SK-N-SH (cell line): Measurements from ENCODE around the gene RAF1. TPM values are rescaled to one million over a fixed set of nuclear protein-coding genes. Genes with fewer than 3 reads are reported as not detected.

Source experiments
- CTCF ChIA-PET: fragments of 300-600, 350-600 bp; formaldehyde crosslinking; extraction: SDS; loops from one replicate; lab custom pipeline; 2021; lab: Yijun Ruan, JAX
- POLR2A ChIA-PET: fragments of 350-600 bp; sonication (Branson Sonifier 250); formaldehyde crosslinking; extraction: SDS; loops from one replicate; lab custom pipeline; 2020; ENCODE audit warnings: antibody characterized with exemption, inconsistent platforms; lab: Yijun Ruan, JAX
- DNase-seq: peaks from one replicate; pipeline ENCODE4 v3.0.0; 2012
- H2AFZ ChIP-seq: fragments of 200-600 bp; sonication (generic); 2 replicates; pipeline ENCODE4 v1.8.1; 2016; ENCODE audit warnings: antibody characterized with exemption, mild to moderate bottlenecking, low read depth
- H3F3A ChIP-seq: fragments of 200-600 bp; sonication (generic); replicated peaks from 2 replicates; pipeline ENCODE3; 2016; ENCODE audit warnings: antibody characterized with exemption, mild to moderate bottlenecking; ENCODE audit not compliant: insufficient read depth
- H3K27ac ChIP-seq, 2 experiments: fragments of 200-500 bp in 1 of 2; fragments of 200-600 bp in 1 of 2; sonication (Bioruptor generic) in 1 of 2; sonication (generic), shearing (Covaris generic) in 1 of 2; 2 replicates each; pipeline versions ENCODE4 v1.5.1 to v1.6.1; 2014 to 2016; ENCODE audit warnings: low read depth in 2 of 2, inconsistent platforms in 1 of 2, low read length in 1 of 2, mild to moderate bottlenecking in 1 of 2, mixed read lengths in 1 of 2
- H3K27me3 ChIP-seq: fragments of 200-600 bp; sonication (generic), shearing (Covaris generic); 2 replicates; pipeline ENCODE4 v1.6.1; 2016; ENCODE audit warnings: mixed run types; ENCODE audit not compliant: insufficient read depth
- H3K36me3 ChIP-seq, 2 experiments: fragments of 200-500 bp in 1 of 2; fragments of 200-600 bp in 1 of 2; sonication (Bioruptor generic) in 1 of 2; sonication (generic) in 1 of 2; replicated peaks in 1 of 2; 2 replicates each; pipeline versions ENCODE3 to v1.5.1; 2014 to 2016; ENCODE audit warnings: low read length in 1 of 2, mild to moderate bottlenecking in 1 of 2; ENCODE audit not compliant: insufficient read depth in 2 of 2, control insufficient read depth in 1 of 2
- H3K4me1 ChIP-seq, 2 experiments: fragments of 200-500 bp in 1 of 2; fragments of 200-600 bp in 1 of 2; sonication (Bioruptor generic) in 1 of 2; sonication (generic), shearing (Covaris generic) in 1 of 2; 2 replicates each; pipeline versions ENCODE4 v1.5.1 to v1.6.1; 2014 to 2016; ENCODE audit warnings: low read depth in 1 of 2, low read length in 1 of 2, mixed run types in 1 of 2; ENCODE audit not compliant: insufficient read depth in 2 of 2, control insufficient read depth in 1 of 2
- H3K4me2 ChIP-seq: fragments of 200-600 bp; sonication (generic), shearing (Covaris generic); 2 replicates; pipeline ENCODE4 v1.6.1; 2017; ENCODE audit warnings: mixed run types
- H3K4me3 ChIP-seq, 2 experiments: fragments of 200-500 bp in 1 of 2; fragments of 200-600 bp in 1 of 2; sonication (Bioruptor generic) in 1 of 2; sonication (generic), shearing (Covaris generic) in 1 of 2; 2 replicates each; pipeline versions ENCODE4 v1.5.1 to v1.8.1; 2014 to 2016; ENCODE audit warnings: low read depth in 2 of 2, inconsistent platforms in 1 of 2, low read length in 1 of 2, mild to moderate bottlenecking in 1 of 2, mixed read lengths in 1 of 2, moderate library complexity in 1 of 2
- H3K79me2 ChIP-seq: fragments of 200-600 bp; sonication (generic); 2 replicates; pipeline ENCODE4 v1.8.1; 2017; ENCODE audit warnings: mild to moderate bottlenecking; ENCODE audit not compliant: insufficient read depth
- H3K9ac ChIP-seq: fragments of 200-600 bp; sonication (generic); 2 replicates; pipeline ENCODE4 v1.6.1; 2017; ENCODE audit warnings: mixed run types
- H3K9me2 ChIP-seq: fragments of 200-600 bp; sonication (generic); 2 replicates; pipeline ENCODE4 v1.6.1; 2017; ENCODE audit warnings: mixed run types
- H3K9me3 ChIP-seq: fragments of 200-600 bp; sonication (generic); 2 replicates; pipeline ENCODE4 v1.6.1; 2017; ENCODE audit warnings: mixed run types, mild to moderate bottlenecking, moderate library complexity
- H4K20me1 ChIP-seq: fragments of 200-600 bp; sonication (generic); 2 replicates; pipeline ENCODE4 v1.6.1; 2017; ENCODE audit warnings: mild to moderate bottlenecking, mixed run types; ENCODE audit not compliant: insufficient read depth
- CTCF ChIP-seq: fragments of 200-600 bp; sonication (generic); IDR thresholded peaks from 2 replicates; pipeline ENCODE4 v1.6.1; 2017; ENCODE audit warnings: antibody characterized with exemption, mild to moderate bottlenecking, moderate library complexity
- EZH2phosphoT487 ChIP-seq: fragments of 200-600 bp; sonication (generic); IDR thresholded peaks from 2 replicates; pipeline ENCODE4 v1.6.1; 2017; ENCODE audit warnings: low read depth, mixed run types, mild to moderate bottlenecking, antibody characterized with exemption, moderate library complexity, borderline replicate concordance
- NFIC ChIP-seq: IDR thresholded peaks from 2 replicates; pipeline ENCODE4 v1.4.0; 2012; ENCODE audit warnings: borderline replicate concordance
- NRF1 ChIP-seq: IDR thresholded peaks from 2 replicates; pipeline ENCODE4 v1.6.1; 2012; ENCODE audit warnings: low read depth, mild to moderate bottlenecking, low read length
- RXRA ChIP-seq: IDR thresholded peaks from 2 replicates; pipeline ENCODE4 v1.4.0; 2012; ENCODE audit warnings: low read depth, mild to moderate bottlenecking, borderline replicate concordance
- TEAD4 ChIP-seq: IDR thresholded peaks from 2 replicates; pipeline ENCODE4 v1.4.0; 2012; ENCODE audit warnings: mild to moderate bottlenecking, borderline replicate concordance; ENCODE audit not compliant: insufficient read depth
- USF1 ChIP-seq: IDR thresholded peaks from 2 replicates; pipeline ENCODE4 v1.4.0; 2012; ENCODE audit warnings: low read depth, borderline replicate concordance
- WGBS: methylation state at CpG from one replicate; pipeline ENCODE4 v1.1.6; 2017; ENCODE audit warnings: low lambda C conversion rate; 5-methylcytosine and 5-hydroxymethylcytosine counted together
- polyA plus RNA-seq, 3 experiments: library from polyadenylated mRNA; depleted of rRNA; stranded (reverse); fragments of >200 nt; gene quantifications; 2 replicates each; pipeline ENCODE4 v1.2.3, GENCODE V29; 2012
- TF ChIP-seq, protein P1 (sequence below): IDR thresholded peaks from 2 replicates; pipeline ENCODE4 v1.4.0; 2012; ENCODE audit warnings: low read depth, borderline replicate concordance

Gene RAF1
- polyA plus RNA-seq, 1 of the 3 experiments (the other 2 are of a cell fraction), result 58.7 TPM

DNA sequence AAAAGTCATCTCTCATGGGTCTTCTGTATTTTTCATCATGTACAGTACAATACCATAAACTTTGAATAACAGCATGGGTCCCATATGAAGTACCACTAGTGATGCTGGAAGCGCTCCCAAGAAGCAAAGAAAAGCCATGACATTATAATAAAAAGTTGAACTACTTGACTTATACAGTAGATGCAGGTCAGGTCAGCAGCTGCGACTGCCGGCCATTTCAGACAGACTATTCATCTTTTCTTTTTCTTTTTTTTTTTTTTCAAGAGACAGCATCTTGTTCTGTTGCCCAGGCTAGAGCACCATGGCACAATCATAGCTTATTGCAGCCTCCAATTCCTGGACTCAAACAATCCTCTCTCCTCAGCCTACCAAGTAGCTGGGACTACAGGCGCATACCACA is 10.2 kb downstream of the RAF1 start (continued):
- no peak for TF ChIP-seq CTCF

- no peak for DNase-seq
- H3K79me2 ChIP-seq, result peaks cover 100% of the 10 kb centered on the region
- POLR2A ChIA-PET, result no interaction called here
- H3K4me2 ChIP-seq, result no peak overlapping the region
- no peaks in the 10 kb centered on the region for H3K9me3 ChIP-seq
- H3K36me3 ChIP-seq, result no peaks in the 10 kb centered on the region
- no peak overlapping the region for H2AFZ ChIP-seq
- peaks cover 91% of the 10 kb centered on the region for H4K20me1 ChIP-seq
- no peak overlapping the region for H3K27ac ChIP-seq
- H3F3A ChIP-seq, result peaks cover 7% of the 10 kb centered on the region
- CTCF ChIA-PET, result interaction anchor here (0.7 to 1.1 kb wide), 3 partner anchors 11 to 34 kb away, joined by 3 to 4 read pairs (median 3); no protein-coding TSS in a partner anchor
- H3K27me3 ChIP-seq, result no peaks in the 10 kb centered on the region
- WGBS, result 98% methylated on average over 12 of the region's 12 CpGs
- no peaks in the 10 kb centered on the region for H3K9me2 ChIP-seq
- H3K4me3 ChIP-seq, result no peak overlapping the region
- H3K9ac ChIP-seq, result no peak overlapping the region
- TF ChIP-seq, protein P1, sequence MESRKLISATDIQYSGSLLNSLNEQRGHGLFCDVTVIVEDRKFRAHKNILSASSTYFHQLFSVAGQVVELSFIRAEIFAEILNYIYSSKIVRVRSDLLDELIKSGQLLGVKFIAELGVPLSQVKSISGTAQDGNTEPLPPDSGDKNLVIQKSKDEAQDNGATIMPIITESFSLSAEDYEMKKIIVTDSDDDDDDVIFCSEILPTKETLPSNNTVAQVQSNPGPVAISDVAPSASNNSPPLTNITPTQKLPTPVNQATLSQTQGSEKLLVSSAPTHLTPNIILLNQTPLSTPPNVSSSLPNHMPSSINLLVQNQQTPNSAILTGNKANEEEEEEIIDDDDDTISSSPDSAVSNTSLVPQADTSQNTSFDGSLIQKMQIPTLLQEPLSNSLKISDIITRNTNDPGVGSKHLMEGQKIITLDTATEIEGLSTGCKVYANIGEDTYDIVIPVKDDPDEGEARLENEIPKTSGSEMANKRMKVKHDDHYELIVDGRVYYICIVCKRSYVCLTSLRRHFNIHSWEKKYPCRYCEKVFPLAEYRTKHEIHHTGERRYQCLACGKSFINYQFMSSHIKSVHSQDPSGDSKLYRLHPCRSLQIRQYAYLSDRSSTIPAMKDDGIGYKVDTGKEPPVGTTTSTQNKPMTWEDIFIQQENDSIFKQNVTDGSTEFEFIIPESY, result no peak
- no peak for TF ChIP-seq USF1
- no peak for TF ChIP-seq EZH2phosphoT487
- TF ChIP-seq TEAD4, result no peak
- TF ChIP-seq NRF1, result no peak
- no peak for TF ChIP-seq RXRA
- TF ChIP-seq NFIC, result no peak
- H3K4me1 ChIP-seq, result peaks cover 0 to 17% of the 10 kb centered on the region in 2 experiments; a peak in 1 of 4 replicates
These were observed 15.4 kb downstream of the RAF1 start for GRCh38 chr3:12648384-12648959.
